Mesothelial cell of epicardium (in vitro differentiated cells): ENCODE data around the gene RND2. TPM values are rescaled to one million over a fixed set of nuclear protein-coding genes. Genes with fewer than 3 reads are reported as not detected.
A peak's percentile ranks its signal among the peaks of the same experiment; 100 is the strongest.

Experiments used
- DNase-seq, 2 experiments: peaks; one replicate each; pipeline ENCODE4 v3.0.0; 2021; ENCODE audit warnings: low spot score in 2 of 2; ENCODE audit not compliant: unreplicated experiment in 2 of 2
- H3K27ac Mint-ChIP-seq: 2 replicates; pipeline ENCODE4 v1.8.0; 2021; ENCODE audit warnings: mixed read lengths
- H3K27me3 Mint-ChIP-seq: 2 replicates; pipeline ENCODE4 v1.8.0; 2021; ENCODE audit warnings: low read depth, mixed read lengths
- H3K36me3 Mint-ChIP-seq: 2 replicates; pipeline ENCODE4 v1.8.0; 2021; ENCODE audit warnings: mixed read lengths
- H3K4me1 Mint-ChIP-seq: 2 replicates; pipeline ENCODE4 v1.8.0; 2021; ENCODE audit warnings: mixed read lengths
- H3K4me3 Mint-ChIP-seq: 2 replicates; pipeline ENCODE4 v1.8.0; 2021; ENCODE audit warnings: mild to moderate bottlenecking, moderate library complexity, mixed read lengths
- H3K9me3 Mint-ChIP-seq: 2 replicates; pipeline ENCODE4 v1.8.0; 2021; ENCODE audit warnings: mixed read lengths
- CTCF ChIP-seq: fragments of 200-600 bp; sonication (generic); IDR thresholded peaks from one replicate; pipeline ENCODE4 v1.5.0; 2021; ENCODE audit warnings: antibody characterized with exemption; ENCODE audit not compliant: unreplicated experiment
- total RNA-seq: library from RNA; stranded (reverse); gene quantifications from 3 replicates; pipeline ENCODE4 v1.2.1, GENCODE V29; 2021

The RND2 gene
- total RNA-seq, 1 donor from 2014 or later, result 8.7 TPM

GRCh38 chr17:43003542-43004172, 21.4 kb upstream of the RND2 start:
- H3K27ac Mint-ChIP-seq, result peak overlapping the region; percentile 59
- H3K9me3 Mint-ChIP-seq, result no peaks in the 10 kb centered on the region
- no peak overlapping the region for H3K4me3 Mint-ChIP-seq
- TF ChIP-seq CTCF, result no peak
- no peak for DNase-seq
- H3K36me3 Mint-ChIP-seq, result peaks cover 16% of the 10 kb centered on the region
- H3K4me1 Mint-ChIP-seq, result peaks cover 26% of the 10 kb centered on the region
- no peaks in the 10 kb centered on the region for H3K27me3 Mint-ChIP-seq

GRCh38 chr17:43006639-43007551, 18.1 kb upstream of the RND2 start, which contains the start of gene IFI35:
Gene IFI35 (plus strand): TSS chr17:43006784. CDS start chr17:43006948, 164 bp downstream.
- Mint-ChIP-seq H3K9me3 (no peaks in the 10 kb centered on the region), H3K4me1 (peaks cover 8% of the 10 kb centered on the region), H3K27ac (peak within 1 kb of the TSS; percentile 97), H3K4me3 (peak within 1 kb of the TSS; percentile 81), H3K27me3 (no peaks in the 10 kb centered on the region), H3K36me3 (peaks cover 8% of the 10 kb centered on the region)
- DNase-seq, result peak in 1 of 2 experiments; percentile 65
- TF ChIP-seq CTCF, result no peak

- TF ChIP-seq CTCF, result no peak
- Mint-ChIP-seq H3K27me3 (no peaks in the 10 kb centered on the region), H3K27ac (no peak overlapping the region), H3K9me3 (no peaks in the 10 kb centered on the region), H3K4me1 (peaks cover 8% of the 10 kb centered on the region), H3K36me3 (peaks cover 5% of the 10 kb centered on the region), H3K4me3 (no peak overlapping the region)
- DNase-seq, result no peak
Observed at GRCh38 chr17:43010667-43011308, 14.2 kb upstream of the RND2 start.

- H3K27ac Mint-ChIP-seq, result peak overlapping the region; percentile 47
- H3K4me3 Mint-ChIP-seq, result no peak overlapping the region
- TF ChIP-seq CTCF, result no peak
- peaks cover 3% of the 10 kb centered on the region for H3K4me1 Mint-ChIP-seq
- H3K9me3 Mint-ChIP-seq, result no peaks in the 10 kb centered on the region
- H3K36me3 Mint-ChIP-seq, result peaks cover 5% of the 10 kb centered on the region
- no peak for DNase-seq
- no peaks in the 10 kb centered on the region for H3K27me3 Mint-ChIP-seq
Observed at GRCh38 chr17:43011728-43012472, 13.1 kb upstream of the RND2 start.

- H3K4me3 Mint-ChIP-seq, result no peak overlapping the region
- H3K36me3 Mint-ChIP-seq, result peaks cover 7% of the 10 kb centered on the region
- H3K27ac Mint-ChIP-seq, result peak overlapping the region; percentile 13
- TF ChIP-seq CTCF, result no peak
- no peak for DNase-seq
- no peaks in the 10 kb centered on the region for H3K27me3 Mint-ChIP-seq
- no peaks in the 10 kb centered on the region for H3K9me3 Mint-ChIP-seq
- H3K4me1 Mint-ChIP-seq, result peaks cover 4% of the 10 kb centered on the region
Observed at GRCh38 chr17:43013296-43013695, 11.7 kb upstream of the RND2 start.
